CD4-positive, alpha-beta T cell (primary cell): ENCODE measurements around the gene TARDBP. TPM values are rescaled to one million over a fixed set of nuclear protein-coding genes. Genes with fewer than 3 reads are reported as not detected.
"Not testable (repeated sequence)": the region's sequence is repeated elsewhere in the genome, so short reads cannot be mapped to it uniquely, and the experiment has no call there.

Experiments
- ATAC-seq: fragments of 200-7000 bp; cut with Tn5 transposase; one replicate; pipeline ENCODE4 v1.10.0; 2022; ENCODE audit warnings: mild to moderate bottlenecking; ENCODE audit not compliant: poor library complexity
- CTCF ChIA-PET: fragments of 350-600 bp; sonication (Branson Sonifier 250); formaldehyde crosslinking; loops from one replicate; lab custom pipeline; 2021; ENCODE audit warnings: antibody characterized with exemption, inconsistent platforms; lab: Charles Lee
- POLR2A ChIA-PET: fragments of 350-600 bp; sonication (Branson Sonifier 250); formaldehyde crosslinking; loops from one replicate; lab custom pipeline; 2021; ENCODE audit warnings: antibody characterized with exemption, inconsistent platforms; lab: Charles Lee
- DNase-seq, 14 experiments: peaks; one replicate each; pipeline ENCODE4 v3.0.0-alpha.2; 2013 to 2020; ENCODE audit warnings: mixed read lengths in 2 of 14
- H3K27ac ChIP-seq, 2 donors: one replicate each; pipeline versions ENCODE4 v1.5.1 to v1.7.0; 2013; ENCODE audit warnings: low read length in 2 of 2, low read depth in 1 of 2, mild to moderate bottlenecking in 1 of 2
- H3K27me3 ChIP-seq, 2 experiments: 1 replicate in 1 of 2; 2 replicates in 1 of 2; pipeline versions ENCODE4 v1.6.1 to v1.7.0; 2013; ENCODE audit warnings: low read length in 2 of 2, control low read depth in 1 of 2, mild to moderate bottlenecking in 1 of 2, moderate library complexity in 1 of 2; ENCODE audit not compliant: insufficient read depth in 2 of 2, control insufficient read depth in 1 of 2
- H3K36me3 ChIP-seq: one replicate; pipeline ENCODE4 v1.6.1; 2013; ENCODE audit warnings: low read length, control low read depth; ENCODE audit not compliant: insufficient read depth
- H3K4me1 ChIP-seq: one replicate; pipeline ENCODE4 v1.6.1; 2013; ENCODE audit warnings: low read length, control low read depth; ENCODE audit not compliant: insufficient read depth
- H3K4me3 ChIP-seq: one replicate; pipeline ENCODE4 v1.5.1; 2013; ENCODE audit warnings: mild to moderate bottlenecking, low read length, moderate library complexity
- H3K9me3 ChIP-seq, 2 experiments: 1 replicate in 1 of 2; 2 replicates in 1 of 2; pipeline versions ENCODE4 v1.6.1 to v1.7.0; 2013; ENCODE audit warnings: low read length in 2 of 2, mild to moderate bottlenecking in 2 of 2, control low read depth in 1 of 2, moderate library complexity in 1 of 2; ENCODE audit not compliant: control insufficient read depth in 1 of 2, insufficient read depth in 1 of 2
- H3K27ac Mint-ChIP-seq: one replicate; pipeline ENCODE4 v1.8.0; 2020; ENCODE audit warnings: mixed read lengths
- H3K27me3 Mint-ChIP-seq: one replicate; pipeline ENCODE4 v1.8.0; 2021; ENCODE audit warnings: mixed read lengths
- H3K36me3 Mint-ChIP-seq: one replicate; pipeline ENCODE4 v1.8.0; 2021; ENCODE audit warnings: low read depth, mixed read lengths
- H3K4me1 Mint-ChIP-seq: one replicate; pipeline ENCODE4 v1.8.0; 2021; ENCODE audit warnings: low read depth, mixed read lengths
- H3K4me3 Mint-ChIP-seq: one replicate; pipeline ENCODE4 v1.8.0; 2020; ENCODE audit warnings: mild to moderate bottlenecking, mixed read lengths
- H3K9me3 Mint-ChIP-seq: one replicate; pipeline ENCODE4 v1.8.0; 2020; ENCODE audit warnings: mixed read lengths
- CTCF ChIP-seq: fragments of 200-600 bp; IDR thresholded peaks from one replicate; pipeline ENCODE4 v1.8.0; 2022; ENCODE audit warnings: antibody characterized with exemption, mild to moderate bottlenecking
- intact Hi-C, 2 experiments: fragments of 100-400 bp; cut with DNase I in 1 of 2; cut with micrococcal nuclease in 1 of 2; formaldehyde crosslinking; loops; one replicate each; pipeline versions ENCODE4 v1.15.1 to v1.9.0; 2023 to 2025; cut with DNase I, micrococcal nuclease
- total RNA-seq, 174 experiments: library from RNA in 2 of 174; stranded (reverse) in 2 of 174; gene quantifications; one replicate each; pipeline ENCODE4 v1.2.3 and lab custom pipeline; 2021 to 2026

TARDBP gene
- total RNA-seq, 2 experiments from 2014 or later = 141 to 149 TPM

- TF ChIP-seq CTCF = no peak
- no peak overlapping the region for H3K27ac Mint-ChIP-seq
- no peaks in the 10 kb centered on the region for H3K27me3 Mint-ChIP-seq
- no peak overlapping the region for H3K4me3 ChIP-seq
- POLR2A ChIA-PET = no interaction called here
- intact Hi-C loops = no loop called here
- ATAC-seq = no peak
- CTCF ChIA-PET = no interaction called here
- no peak overlapping the region for H3K27ac ChIP-seq
- H3K9me3 ChIP-seq = no peaks in the 10 kb centered on the region
- no peak for DNase-seq
- H3K27me3 ChIP-seq = no peaks in the 10 kb centered on the region
- H3K36me3 Mint-ChIP-seq = no peaks in the 10 kb centered on the region
- no peak overlapping the region for H3K4me3 Mint-ChIP-seq
- H3K4me1 Mint-ChIP-seq = no peaks in the 10 kb centered on the region
- no peaks in the 10 kb centered on the region for H3K9me3 Mint-ChIP-seq
- no peaks in the 10 kb centered on the region for H3K4me1 ChIP-seq
- no peaks in the 10 kb centered on the region for H3K36me3 ChIP-seq
Measured at GRCh38 chr1:10989095-10989494, 23.4 kb upstream of the TARDBP start.

GRCh38 chr1:10989920-10990516 is 22.4 kb upstream of the TARDBP start:
- POLR2A ChIA-PET, CTCF ChIA-PET, H3K27me3 Mint-ChIP-seq, DNase-seq, H3K4me1 Mint-ChIP-seq, H3K4me3 ChIP-seq, H3K27ac Mint-ChIP-seq, H3K9me3 Mint-ChIP-seq, H3K36me3 ChIP-seq, ATAC-seq, H3K27ac ChIP-seq, H3K27me3 ChIP-seq, H3K36me3 Mint-ChIP-seq, H3K9me3 ChIP-seq, intact Hi-C loops, H3K4me1 ChIP-seq, H3K4me3 Mint-ChIP-seq: not testable (repeated sequence)

GRCh38 chr1:10990828-10991227 is 21.6 kb upstream of the TARDBP start:
- Histone ChIP-seq H3K27me3 (no peaks in the 10 kb centered on the region), H3K4me3 (no peak overlapping the region), H3K36me3 (no peaks in the 10 kb centered on the region), H3K9me3 (no peaks in the 10 kb centered on the region), H3K4me1 (no peaks in the 10 kb centered on the region), H3K27ac (no peak overlapping the region)
- TF ChIP-seq CTCF = no peak
- H3K9me3 Mint-ChIP-seq = no peaks in the 10 kb centered on the region
- H3K27ac Mint-ChIP-seq = no peak overlapping the region
- no peak for ATAC-seq
- no peaks in the 10 kb centered on the region for H3K27me3 Mint-ChIP-seq
- CTCF ChIA-PET = no interaction called here
- DNase-seq = no peak
- intact Hi-C loops = no loop called here
- no peaks in the 10 kb centered on the region for H3K4me1 Mint-ChIP-seq
- H3K36me3 Mint-ChIP-seq = no peaks in the 10 kb centered on the region
- POLR2A ChIA-PET = no interaction called here
- no peak overlapping the region for H3K4me3 Mint-ChIP-seq

- H3K36me3 Mint-ChIP-seq, H3K4me1 Mint-ChIP-seq, H3K27me3 ChIP-seq, H3K4me1 ChIP-seq, H3K4me3 ChIP-seq, CTCF ChIA-PET, H3K9me3 ChIP-seq, DNase-seq, intact Hi-C loops, POLR2A ChIA-PET, H3K9me3 Mint-ChIP-seq, H3K27ac ChIP-seq, H3K36me3 ChIP-seq, ATAC-seq, H3K27ac Mint-ChIP-seq, H3K27me3 Mint-ChIP-seq, H3K4me3 Mint-ChIP-seq: not testable (repeated sequence)
Measured at GRCh38 chr1:10992004-10992403, 20.4 kb upstream of the TARDBP start.
